ENCODE measurements around the gene SNX10. TPM values are rescaled to one million over a fixed set of nuclear protein-coding genes. Genes with fewer than 3 reads are reported as not detected.

Gene SNX10
- total RNA-seq, 1 experiment from 2014 or later = 8.8 TPM

- Mint-ChIP-seq H3K4me3 (ENCODE audit: unreplicated experiment) (no peak overlapping the region), H3K9me3 (ENCODE audit: unreplicated experiment) (no peaks in the 10 kb centered on the region), H3K36me3 (ENCODE audit: insufficient read depth, unreplicated experiment) (no peaks in the 10 kb centered on the region), H3K27ac (ENCODE audit: unreplicated experiment) (no peak overlapping the region), H3K27me3 (ENCODE audit: insufficient read depth, unreplicated experiment) (no peaks in the 10 kb centered on the region), H3K4me1 (ENCODE audit: low read depth, unreplicated experiment) (peaks cover 28% of the 10 kb centered on the region)
- BruUV-seq (replicated peaks) = no TSS peak
- Histone ChIP-seq H3K27me3 (replicated peaks; ENCODE audit: control insufficient read depth, insufficient read depth, low read length) (no peaks in the 10 kb centered on the region; the same call in 1 of the 2 replicates), H3K9me3 (no peaks in the 10 kb centered on the region), H3K4me1 (peaks cover 17% of the 10 kb centered on the region; the same call in 1 of the 2 replicates), H3K36me3 (ENCODE audit: control insufficient read depth, insufficient read depth, low read length) (no peaks in the 10 kb centered on the region), H3K4me3 (ENCODE audit: low read depth, low read length) (no peak overlapping the region)
- intact Hi-C loops (cut with micrococcal nuclease; ENCODE audit: unreplicated experiment) = no loop called here
- POLR2A ChIA-PET = no interaction called here
- TF ChIP-seq CTCF (IDR thresholded peaks at IDR 0.05; ENCODE audit: insufficient read depth in 1 of 2, low read depth in 1 of 2, low read length in 1 of 2, severe bottlenecking in 1 of 2, unreplicated experiment in 1 of 2) = no peak
- CTCF ChIA-PET = no interaction called here
- no peak for DNase-seq
Observed at GRCh38 chr7:26403640-26404039, 112.0 kb downstream of the SNX10 start.

- H3K4me3 Mint-ChIP-seq (ENCODE audit: unreplicated experiment) = no peak overlapping the region
- no TSS peak for BruUV-seq (replicated peaks)
- H3K27me3 Mint-ChIP-seq (ENCODE audit: insufficient read depth, unreplicated experiment) = no peaks in the 10 kb centered on the region
Observed at GRCh38 chr7:26404189-26404996, 112.7 kb downstream of the SNX10 start.

GRCh38 chr7:26406433-26406832, 114.8 kb downstream of the SNX10 start:
- H3K4me3 ChIP-seq (ENCODE audit: low read depth, low read length) = no peak overlapping the region
- intact Hi-C loops (cut with micrococcal nuclease; ENCODE audit: unreplicated experiment) = no loop called here
- no peak for TF ChIP-seq CTCF (IDR thresholded peaks at IDR 0.05; ENCODE audit: insufficient read depth in 1 of 2, low read depth in 1 of 2, low read length in 1 of 2, severe bottlenecking in 1 of 2, unreplicated experiment in 1 of 2)
- Mint-ChIP-seq H3K27me3 (ENCODE audit: insufficient read depth, unreplicated experiment) (no peaks in the 10 kb centered on the region), H3K36me3 (ENCODE audit: insufficient read depth, unreplicated experiment) (no peaks in the 10 kb centered on the region), H3K27ac (ENCODE audit: unreplicated experiment) (no peak overlapping the region), H3K4me3 (ENCODE audit: unreplicated experiment) (no peak overlapping the region), H3K9me3 (ENCODE audit: unreplicated experiment) (no peaks in the 10 kb centered on the region), H3K4me1 (ENCODE audit: low read depth, unreplicated experiment) (peaks cover 33% of the 10 kb centered on the region)
- ChIA-PET POLR2A (no interaction called here), CTCF (no interaction called here)
- peaks cover 31% of the 10 kb centered on the region for H3K4me1 ChIP-seq
- no peaks in the 10 kb centered on the region for H3K36me3 ChIP-seq (ENCODE audit: control insufficient read depth, insufficient read depth, low read length)
- BruUV-seq (replicated peaks) = no TSS peak
- DNase-seq = no peak
- no peaks in the 10 kb centered on the region for H3K9me3 ChIP-seq
- no peaks in the 10 kb centered on the region; the same call in 1 of the 2 replicates for H3K27me3 ChIP-seq (replicated peaks; ENCODE audit: control insufficient read depth, insufficient read depth, low read length)

More at GRCh38 chr7:26404189-26404996, 112.7 kb downstream of the SNX10 start:
- Mint-ChIP-seq H3K9me3 (ENCODE audit: unreplicated experiment) (no peaks in the 10 kb centered on the region), H3K27ac (ENCODE audit: unreplicated experiment) (peak overlapping the region; percentile 11), H3K36me3 (ENCODE audit: insufficient read depth, unreplicated experiment) (no peaks in the 10 kb centered on the region), H3K4me1 (ENCODE audit: low read depth, unreplicated experiment) (peaks cover 23% of the 10 kb centered on the region)
- ChIA-PET CTCF (interaction anchor here (0.8 kb wide), 1 partner anchor 263 kb away, joined by 6 read pairs; no protein-coding TSS in a partner anchor), POLR2A (no interaction called here)
- H3K27me3 ChIP-seq (replicated peaks; ENCODE audit: control insufficient read depth, insufficient read depth, low read length) = no peaks in the 10 kb centered on the region; the same call in 1 of the 2 replicates
- H3K4me1 ChIP-seq = peaks cover 18% of the 10 kb centered on the region
- DNase-seq = no peak
- no peaks in the 10 kb centered on the region for H3K9me3 ChIP-seq
- no peaks in the 10 kb centered on the region for H3K36me3 ChIP-seq (ENCODE audit: control insufficient read depth, insufficient read depth, low read length)
- no peak overlapping the region for H3K4me3 ChIP-seq (ENCODE audit: low read depth, low read length)
- intact Hi-C loops (cut with micrococcal nuclease; ENCODE audit: unreplicated experiment) = no loop called here
- no peak for TF ChIP-seq CTCF (IDR thresholded peaks at IDR 0.05; ENCODE audit: insufficient read depth in 1 of 2, low read depth in 1 of 2, low read length in 1 of 2, severe bottlenecking in 1 of 2, unreplicated experiment in 1 of 2)

Measured in Caco-2 (cell line).